Measurements from ENCODE around the gene SIGLECL1.

DNA sequence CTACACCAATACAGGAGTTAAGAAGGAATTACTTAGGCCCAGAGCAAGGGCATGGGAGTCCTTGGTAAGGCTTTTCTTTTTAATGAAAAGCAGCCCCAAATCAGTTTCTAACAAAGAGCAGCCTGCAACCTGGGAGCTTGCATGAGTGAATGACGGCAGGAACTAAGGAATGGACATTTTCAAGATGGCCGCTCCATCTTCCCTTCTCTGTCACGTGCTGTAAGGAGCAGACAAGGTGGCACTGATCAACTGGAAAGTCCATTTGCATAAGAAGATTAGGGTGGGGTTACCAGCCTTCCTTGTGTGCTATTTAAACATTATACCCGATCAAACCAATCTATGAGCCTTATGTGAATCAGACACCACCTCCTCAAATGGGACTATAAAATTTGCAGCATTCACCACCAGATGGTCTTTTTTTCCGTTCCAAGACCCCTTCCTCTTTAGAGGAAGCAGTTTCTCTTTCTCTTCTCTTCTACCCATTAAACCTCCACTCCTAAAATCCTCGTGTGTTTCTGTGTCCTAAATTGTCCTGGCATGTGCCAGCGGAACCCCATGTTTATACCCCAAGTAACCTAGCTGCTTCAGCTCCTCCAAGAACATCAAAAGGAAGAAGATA, 2.8 kb upstream of the SIGLECL1 start:
- TF ChIP-seq TAF1 (IDR thresholded peaks at IDR 0.05; ENCODE audit: low read depth, low read length): no peak
- no peak for TF ChIP-seq POLR2AphosphoS5 (IDR thresholded peaks at IDR 0.05; ENCODE audit: low read depth, low read length)
- TF ChIP-seq POLR2A (IDR thresholded peaks at IDR 0.05; ENCODE audit: low read depth, low read length): no peak
- TF ChIP-seq PAX5 (IDR thresholded peaks at IDR 0.05; ENCODE audit: insufficient read depth, low read length, severe bottlenecking): no peak

Data from GM12891 (cell line).